Mucosa of descending colon (tissue), 3 donors: ENCODE data around the gene SLC5A6. TPM values are rescaled to one million over a fixed set of nuclear protein-coding genes. Genes with fewer than 3 reads are reported as not detected.
A peak's percentile ranks its signal among the peaks of the same experiment; 100 is the strongest.

Source experiments
- ATAC-seq: fragments of 200-7000 bp; cut with Tn5 transposase; one replicate; pipeline ENCODE4 v1.9.1; 2020; ENCODE audit warnings: mild to moderate bottlenecking, moderate library complexity
- DNase-seq, 3 donors: peaks; one replicate each; pipeline ENCODE4 v3.0.0-alpha.2; 2020
- H3K36me3 ChIP-seq: fragments of 200-600 bp; one replicate; pipeline ENCODE4 v1.8.0; 2021; ENCODE audit warnings: low read depth, mild to moderate bottlenecking
- H3K4me1 ChIP-seq: fragments of 200-600 bp; one replicate; pipeline ENCODE4 v1.8.0; 2021; ENCODE audit warnings: low read depth, mild to moderate bottlenecking
- H3K4me3 ChIP-seq: fragments of 200-600 bp; one replicate; pipeline ENCODE4 v1.8.0; 2021; ENCODE audit warnings: mild to moderate bottlenecking
- H3K9me3 ChIP-seq: fragments of 200-600 bp; one replicate; pipeline ENCODE4 v1.8.0; 2021; ENCODE audit warnings: mild to moderate bottlenecking
- CTCF ChIP-seq: fragments of 200-600 bp; IDR thresholded peaks from one replicate; pipeline ENCODE4 v1.8.0; 2022; ENCODE audit warnings: antibody characterized with exemption, mild to moderate bottlenecking
- intact Hi-C, 2 donors: fragments of 100-400 bp; cut with DNase I in 1 of 2; cut with micrococcal nuclease in 1 of 2; formaldehyde crosslinking; loops; one replicate each; pipeline versions ENCODE4 v1.11.0 to v1.11.1; 2022; cut with DNase I, micrococcal nuclease
- total RNA-seq, 3 donors: library from RNA; stranded (reverse); fragmentation: NEBNext Ultra II Directional in 2 of 3; extraction: Animal tissue kit (Norgen Biotek cat#: 25700) in 2 of 3; gene quantifications; one replicate each; pipeline versions ENCODE4 v1.2.1 to v1.2.4, GENCODE V29; 2021 to 2023
- donor health status: DM: no; HTN: no; CAD: no; lungs with moderate emphysema.
- donor health status: DM: no; HTN: no; CAD: no.
- donor health status: DM: no; HTN: yes; CAD: no.

Gene SLC5A6
- total RNA-seq, 3 donors from 2014 or later = 27.7 to 34.8 (median 30.0) TPM

DNA sequence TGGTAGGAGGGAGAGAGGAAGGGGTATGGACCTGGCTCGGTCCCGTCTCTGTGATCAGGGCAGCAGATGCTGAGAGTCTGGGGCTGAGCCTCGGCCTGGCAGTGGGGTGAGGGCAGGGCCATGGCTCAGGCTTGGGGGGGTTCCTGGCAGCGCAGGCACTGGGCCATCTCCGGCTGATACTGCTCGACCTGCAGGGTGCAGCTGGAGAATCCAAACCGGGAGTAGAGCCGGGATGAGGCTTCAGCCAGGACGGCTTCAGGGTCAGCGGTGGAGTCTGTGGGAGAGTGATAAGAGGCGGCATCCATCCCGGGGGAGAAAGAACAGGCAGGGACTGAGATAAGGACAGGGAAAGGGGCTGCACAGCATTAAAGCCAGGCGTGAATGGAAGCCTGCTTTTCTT is 43.1 kb upstream of the SLC5A6 start:
- no peaks in the 10 kb centered on the region for H3K36me3 ChIP-seq
- no peaks in the 10 kb centered on the region for H3K9me3 ChIP-seq
- TF ChIP-seq CTCF = no peak
- no peak for DNase-seq
- peak; percentile 5 for ATAC-seq
- intact Hi-C loops = no loop called here
- no peaks in the 10 kb centered on the region for H3K4me1 ChIP-seq
- H3K4me3 ChIP-seq = no peak overlapping the region

- Histone ChIP-seq H3K4me1 (no peaks in the 10 kb centered on the region), H3K36me3 (no peaks in the 10 kb centered on the region), H3K9me3 (no peaks in the 10 kb centered on the region), H3K4me3 (no peak overlapping the region)
- TF ChIP-seq CTCF = no peak
- ATAC-seq (no peak), DNase-seq (no peak)
- intact Hi-C loops = no loop called here
Measured at GRCh38 chr2:27251766-27252165, 39.7 kb upstream of the SLC5A6 start.

DNA sequence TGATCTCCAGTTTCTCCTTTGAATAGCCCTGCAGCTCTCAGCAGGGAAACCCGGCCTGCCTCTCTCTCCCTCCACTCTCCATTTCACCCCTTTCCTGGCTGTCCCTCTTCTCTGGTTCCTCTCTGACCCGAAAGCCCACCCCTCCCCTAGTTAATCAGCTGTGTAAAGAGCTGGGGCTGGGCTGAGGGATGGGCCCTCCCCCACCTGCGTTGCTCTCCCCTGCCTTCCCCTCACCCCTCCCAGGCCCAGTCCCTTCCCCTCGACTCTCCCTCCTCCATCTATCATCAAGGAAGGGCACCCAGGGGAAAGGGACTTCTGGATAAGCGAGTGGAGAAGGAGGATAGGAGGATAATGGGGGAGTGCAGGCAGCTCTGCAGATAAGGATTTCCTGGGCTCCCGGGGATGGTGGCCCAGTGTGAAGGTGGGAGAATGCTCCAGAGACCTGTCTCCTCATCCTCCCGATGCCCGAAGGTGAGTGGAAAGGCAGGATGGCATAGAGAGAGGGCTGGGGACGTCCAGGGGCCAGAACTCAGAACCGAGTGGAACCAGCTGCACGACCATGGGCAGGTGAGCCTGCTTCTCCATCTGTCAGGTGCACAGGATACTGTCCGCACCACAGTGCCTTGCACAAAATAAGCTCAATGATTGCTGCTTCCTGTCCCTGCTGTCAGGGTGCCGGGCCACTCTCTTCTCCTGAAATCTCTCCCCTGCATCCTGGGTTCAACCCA is 38.7 kb upstream of the SLC5A6 start:
- ATAC-seq = no peak
- DNase-seq = no peak
- Histone ChIP-seq H3K4me3 (no peak overlapping the region), H3K36me3 (no peaks in the 10 kb centered on the region), H3K4me1 (no peaks in the 10 kb centered on the region), H3K9me3 (no peaks in the 10 kb centered on the region)
- TF ChIP-seq CTCF = no peak
- intact Hi-C loops = no loop called here

DNA sequence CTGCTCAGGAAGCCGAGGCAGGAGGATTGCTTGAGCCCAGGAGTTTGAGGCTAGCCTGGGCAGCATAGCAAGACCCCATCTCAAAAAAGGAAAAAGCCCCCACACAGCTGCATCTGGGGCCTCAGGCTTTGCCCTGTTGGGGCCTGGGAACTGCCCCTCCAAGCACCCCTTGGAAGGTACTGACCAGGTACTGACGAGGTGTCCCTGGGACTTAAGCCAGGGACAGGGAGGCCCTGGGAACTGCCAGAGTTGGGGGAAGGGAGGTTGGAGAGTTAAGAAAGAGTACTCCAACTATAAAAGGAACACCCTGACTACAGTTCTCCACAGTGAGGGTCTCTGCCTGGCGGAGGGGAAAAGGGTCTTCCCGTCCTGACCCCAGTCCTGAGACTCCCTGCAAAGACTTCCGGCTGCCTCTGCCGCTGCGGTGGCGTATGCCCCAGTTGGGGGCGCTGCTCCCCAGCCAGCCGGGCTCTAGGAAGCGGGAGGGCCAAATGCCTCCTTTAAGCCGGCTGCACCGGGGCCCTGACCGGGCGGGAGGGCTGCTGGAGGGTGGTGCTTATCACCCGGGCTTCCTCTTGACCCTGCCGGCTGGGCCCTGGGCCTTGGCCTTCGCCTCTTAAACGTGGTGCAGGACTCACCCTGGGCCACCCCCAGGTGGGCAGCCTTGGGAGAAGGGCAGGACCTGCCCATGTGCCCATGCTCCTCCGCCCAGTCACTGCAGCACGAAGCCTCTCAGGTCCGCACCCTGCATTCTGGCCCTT is 38.0 kb upstream of the SLC5A6 start:
- DNase-seq = peak in 2 of 3 donors; percentile 48 to 69

DNA sequence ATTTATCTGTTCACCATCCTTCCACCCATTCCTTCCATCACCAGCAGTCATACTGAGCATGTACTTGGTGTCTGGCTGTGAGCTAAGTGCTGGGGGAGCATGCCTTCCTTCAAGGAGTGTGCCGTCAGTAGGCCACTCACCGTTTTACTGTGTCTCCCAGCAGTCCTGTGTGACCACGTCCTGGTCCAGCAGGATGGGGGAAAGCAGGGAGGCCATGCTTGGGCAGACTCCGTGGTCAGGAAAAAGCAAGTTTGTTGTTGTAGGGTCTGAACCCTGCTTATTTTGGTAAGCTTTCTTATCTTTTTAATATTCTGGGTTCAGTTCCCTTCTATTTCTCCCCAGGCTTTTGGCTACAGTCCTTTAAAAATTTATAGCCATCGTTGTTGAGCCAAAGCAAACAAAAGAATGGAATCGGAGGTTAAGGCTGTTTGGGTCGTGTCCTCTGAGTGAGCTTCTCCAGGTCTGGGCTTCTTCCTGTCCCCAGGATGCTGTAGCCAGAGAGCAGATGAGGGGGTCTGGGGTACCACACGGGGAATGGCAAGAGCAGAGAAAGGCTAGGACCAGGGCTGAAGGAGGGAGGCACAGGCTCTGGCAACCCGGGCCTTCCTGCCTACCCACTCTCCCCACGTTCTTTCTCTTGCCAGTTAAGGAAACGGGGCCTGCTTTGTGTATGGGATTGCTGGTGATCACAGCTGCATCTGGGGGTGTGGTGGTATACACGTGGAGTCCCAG is 37.3 kb upstream of the SLC5A6 start:
- no peak for ATAC-seq
- H3K9me3 ChIP-seq = no peaks in the 10 kb centered on the region
- no peaks in the 10 kb centered on the region for H3K36me3 ChIP-seq
- TF ChIP-seq CTCF = no peak
- DNase-seq = no peak
- H3K4me3 ChIP-seq = no peak overlapping the region
- H3K4me1 ChIP-seq = no peaks in the 10 kb centered on the region
- intact Hi-C loops = no loop called here

More for the DNA sequence above, 38.0 kb upstream of the SLC5A6 start:
- Histone ChIP-seq H3K4me3 (no peak overlapping the region), H3K9me3 (no peaks in the 10 kb centered on the region), H3K36me3 (no peaks in the 10 kb centered on the region), H3K4me1 (no peaks in the 10 kb centered on the region)
- TF ChIP-seq CTCF = no peak
- intact Hi-C loops = no loop called here
- ATAC-seq = peak; percentile 85
